GM12874 (cell line): ENCODE data around the gene PLCB4.

ENCODE experiments used
- TF ChIP-seq, protein P1 (sequence below): IDR thresholded peaks from 2 replicates; pipeline ENCODE4 v1.5.1; 2011; ENCODE audit warnings: low read depth, mild to moderate bottlenecking, control low read depth, low read length, moderate library complexity; ENCODE audit not compliant: insufficient read depth

The PLCB4 gene

DNA sequence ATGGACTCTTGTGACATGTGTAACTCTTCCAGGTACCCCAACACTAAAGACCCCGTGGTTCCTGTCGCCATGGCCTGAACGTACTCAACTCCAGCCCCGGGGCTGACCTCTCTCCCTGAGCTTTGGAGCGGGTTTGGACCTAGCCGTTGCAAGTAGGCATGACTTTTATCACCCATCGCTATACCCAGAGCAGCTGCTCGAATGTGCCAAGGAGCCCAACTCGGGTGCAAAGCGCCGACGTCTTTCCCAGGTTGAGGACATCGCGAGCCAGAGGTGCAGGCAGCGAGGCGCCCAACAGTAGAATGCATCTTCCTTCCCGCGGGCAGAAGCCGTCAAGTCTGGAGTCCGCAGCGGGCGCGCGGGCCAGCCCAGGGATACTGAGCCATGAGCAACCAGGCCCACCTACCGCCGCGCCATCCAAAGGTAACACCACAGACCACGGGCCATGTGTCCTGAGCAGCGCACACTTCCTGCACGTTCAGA lies 439.9 kb downstream of the PLCB4 start:
- TF ChIP-seq, protein P1, sequence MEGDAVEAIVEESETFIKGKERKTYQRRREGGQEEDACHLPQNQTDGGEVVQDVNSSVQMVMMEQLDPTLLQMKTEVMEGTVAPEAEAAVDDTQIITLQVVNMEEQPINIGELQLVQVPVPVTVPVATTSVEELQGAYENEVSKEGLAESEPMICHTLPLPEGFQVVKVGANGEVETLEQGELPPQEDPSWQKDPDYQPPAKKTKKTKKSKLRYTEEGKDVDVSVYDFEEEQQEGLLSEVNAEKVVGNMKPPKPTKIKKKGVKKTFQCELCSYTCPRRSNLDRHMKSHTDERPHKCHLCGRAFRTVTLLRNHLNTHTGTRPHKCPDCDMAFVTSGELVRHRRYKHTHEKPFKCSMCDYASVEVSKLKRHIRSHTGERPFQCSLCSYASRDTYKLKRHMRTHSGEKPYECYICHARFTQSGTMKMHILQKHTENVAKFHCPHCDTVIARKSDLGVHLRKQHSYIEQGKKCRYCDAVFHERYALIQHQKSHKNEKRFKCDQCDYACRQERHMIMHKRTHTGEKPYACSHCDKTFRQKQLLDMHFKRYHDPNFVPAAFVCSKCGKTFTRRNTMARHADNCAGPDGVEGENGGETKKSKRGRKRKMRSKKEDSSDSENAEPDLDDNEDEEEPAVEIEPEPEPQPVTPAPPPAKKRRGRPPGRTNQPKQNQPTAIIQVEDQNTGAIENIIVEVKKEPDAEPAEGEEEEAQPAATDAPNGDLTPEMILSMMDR = no peak

DNA sequence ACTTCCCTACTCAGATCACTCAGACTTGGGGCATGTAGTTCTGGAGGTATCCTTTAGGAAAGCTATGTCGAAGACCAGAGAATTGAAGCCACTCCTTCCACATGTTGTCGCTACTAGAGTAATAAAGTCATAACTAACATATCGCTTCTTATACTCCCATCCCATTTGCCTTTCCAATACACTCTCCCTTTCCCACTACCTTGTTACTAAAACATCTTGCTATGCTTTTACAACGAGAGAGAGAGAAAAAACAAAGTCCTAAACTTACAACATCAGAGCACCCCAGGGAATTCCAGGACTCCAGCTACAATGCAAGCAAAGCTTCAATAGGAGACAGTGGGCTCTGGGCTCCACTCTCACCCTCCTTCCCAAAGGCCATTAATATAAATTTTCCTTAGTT lies 440.4 kb downstream of the PLCB4 start:
- TF ChIP-seq, protein P1 = no peak

DNA sequence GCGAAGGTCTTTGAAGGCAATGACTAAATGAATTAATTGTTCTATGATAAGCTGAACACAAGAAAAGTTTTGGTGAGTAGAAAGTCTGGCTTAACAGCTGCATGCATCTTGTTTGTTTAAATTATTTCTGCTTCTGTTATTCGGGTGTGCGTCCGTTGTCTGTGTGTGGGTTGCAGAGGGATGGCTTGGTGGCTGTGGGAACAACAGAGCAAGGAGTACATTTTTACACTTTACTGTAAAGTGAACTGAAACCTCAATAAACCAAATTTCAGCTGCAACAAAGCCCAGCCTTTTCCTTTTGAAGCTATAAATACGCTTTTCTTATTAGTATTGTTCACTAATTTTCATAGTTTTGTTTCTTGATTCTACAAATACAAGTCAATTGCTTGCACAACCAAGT lies 442.0 kb downstream of the PLCB4 start:
- TF ChIP-seq, protein P1 = no peak

DNA sequence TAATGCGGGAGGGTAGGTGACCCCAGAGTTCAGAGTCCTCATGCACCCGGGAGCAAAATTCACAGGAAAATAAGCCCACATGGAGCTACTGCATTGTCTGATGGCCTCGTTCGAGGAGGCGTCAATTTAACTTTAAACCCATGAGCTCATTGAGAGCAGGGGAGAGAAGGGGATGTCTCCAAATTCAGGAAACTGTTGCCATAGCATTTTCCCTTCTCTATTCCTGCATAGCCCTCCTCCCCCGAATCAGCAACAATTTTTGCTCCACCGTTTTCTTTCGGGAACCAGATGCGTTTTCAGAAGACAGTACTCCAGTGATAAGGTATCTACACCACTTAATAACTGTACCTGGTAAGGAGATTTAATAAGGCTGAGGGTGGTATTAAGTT lies 445.2 kb downstream of the PLCB4 start:
- TF ChIP-seq, protein P1 = no peak

DNA sequence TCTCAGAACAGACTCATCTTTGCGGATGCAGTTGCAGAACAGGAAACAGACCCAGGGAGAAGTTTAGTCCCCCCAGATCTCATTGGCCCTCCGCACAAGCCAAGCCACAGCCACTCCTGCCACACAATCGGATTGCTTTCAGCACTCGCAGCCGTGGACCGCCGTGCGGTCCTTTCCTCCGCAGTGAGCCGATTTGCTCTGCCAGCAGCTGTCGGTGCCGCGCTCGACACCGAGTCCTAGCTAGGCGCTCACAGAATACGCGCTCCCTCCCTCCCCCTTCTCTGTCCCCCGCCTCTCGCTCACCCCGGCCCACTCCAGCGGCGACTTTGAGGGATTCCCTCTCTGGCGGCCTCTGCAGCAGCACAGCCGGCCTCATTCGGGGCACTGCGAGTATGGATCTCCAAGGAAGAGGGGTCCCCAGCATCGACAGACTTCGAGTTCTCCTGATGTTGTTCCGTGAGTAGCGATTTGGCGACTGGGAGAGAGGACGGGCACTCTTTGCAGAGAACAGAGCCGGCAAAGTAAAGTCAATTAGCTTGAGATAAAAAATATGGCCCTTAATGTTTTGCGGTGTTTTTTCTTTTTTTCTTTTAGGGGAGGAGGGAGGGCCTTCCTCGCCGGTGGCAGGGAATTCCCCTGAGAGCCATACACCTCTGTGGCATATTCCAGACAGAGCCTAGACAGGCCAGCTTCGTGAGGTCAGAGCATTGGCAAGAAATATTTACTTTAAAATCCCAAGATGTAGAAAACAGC lies 445.8 kb downstream of the PLCB4 start, which contains the start of gene LAMP5:
Gene LAMP5, plus strand, starts transcription at position 130 of the 753 bp plus-strand sequence. Its CDS starts 263 bp downstream, at position 393.
- TF ChIP-seq, protein P1 = no peak

DNA sequence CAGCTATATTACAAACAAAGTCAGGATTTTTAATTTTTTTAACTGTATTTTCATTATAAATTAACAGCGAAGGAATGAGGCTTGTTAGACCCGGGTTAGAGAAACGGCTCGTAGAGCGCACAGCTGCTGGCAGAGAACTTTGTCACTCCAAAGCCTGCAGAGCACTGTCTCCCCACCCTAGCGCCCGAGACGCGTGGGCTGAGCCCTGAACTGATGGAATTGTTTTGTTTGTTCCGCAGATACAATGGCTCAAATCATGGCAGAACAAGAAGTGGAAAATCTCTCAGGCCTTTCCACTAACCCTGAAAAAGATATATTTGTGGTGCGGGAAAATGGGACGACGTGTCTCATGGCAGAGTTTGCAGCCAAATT lies 446.3 kb downstream of the PLCB4 start:
- TF ChIP-seq, protein P1 = no peak

DNA sequence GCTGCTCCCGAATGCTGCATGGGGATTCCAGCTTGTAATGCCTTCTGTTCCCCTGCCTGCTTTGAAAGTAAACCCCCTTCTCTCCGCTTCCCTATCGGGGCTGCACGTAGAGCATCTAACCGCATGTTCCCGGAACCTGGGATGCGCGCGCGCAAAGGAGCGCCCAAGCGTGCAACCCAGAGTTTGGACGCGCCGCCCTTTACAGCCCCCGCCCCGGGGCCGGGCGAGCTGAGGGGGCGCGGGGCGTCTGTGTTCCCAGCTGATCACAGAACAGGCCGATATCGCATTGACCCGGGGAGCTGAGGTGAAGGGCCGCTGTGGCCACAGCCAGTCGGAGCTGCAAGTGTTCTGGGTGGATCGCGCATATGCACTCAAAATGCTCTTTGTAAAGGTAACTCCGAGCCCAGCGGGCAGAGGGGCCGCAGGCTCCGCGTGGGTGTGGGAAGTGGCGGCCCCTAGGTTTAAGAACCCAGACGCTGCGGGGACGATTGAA lies 446.9 kb downstream of the PLCB4 start:
- TF ChIP-seq, protein P1 = no peak
